Colonic mucosa (tissue), 4 donors: Measurements from ENCODE around the gene CPNE9. TPM values are rescaled to one million over a fixed set of nuclear protein-coding genes. Genes with fewer than 3 reads are reported as not detected.
A peak's percentile ranks its signal among the peaks of the same experiment; 100 is the strongest.

Source experiments
- DNase-seq: peaks from one replicate; pipeline ENCODE4 v3.0.0-alpha.2; 2020
- H3K27ac ChIP-seq: fragments of 200-600 bp; one replicate; pipeline ENCODE4 v1.8.0; 2021
- H3K27me3 ChIP-seq: fragments of 200-600 bp; one replicate; pipeline ENCODE4 v1.8.0; 2021
- H3K36me3 ChIP-seq: fragments of 200-600 bp; one replicate; pipeline ENCODE4 v1.8.0; 2021
- H3K4me1 ChIP-seq: fragments of 200-600 bp; one replicate; pipeline ENCODE4 v1.8.0; 2021; ENCODE audit warnings: mild to moderate bottlenecking
- H3K4me3 ChIP-seq: fragments of 200-600 bp; one replicate; pipeline ENCODE4 v1.8.0; 2021
- H3K9ac ChIP-seq, 2 donors: one replicate each; pipeline ENCODE4 v1.7.0; 2013; ENCODE audit warnings: control low read depth in 2 of 2, low read depth in 2 of 2, low read length in 2 of 2
- H3K9me3 ChIP-seq: fragments of 200-600 bp; one replicate; pipeline ENCODE4 v1.8.0; 2021
- CTCF ChIP-seq: fragments of 200-600 bp; IDR thresholded peaks from one replicate; pipeline ENCODE4 v1.8.0; 2022; ENCODE audit warnings: antibody characterized with exemption, mild to moderate bottlenecking
- intact Hi-C: fragments of 100-400 bp; cut with DNase I; formaldehyde crosslinking; loops from one replicate; pipeline ENCODE4 v1.14.1; 2022
- total RNA-seq, 2 donors: library from RNA; stranded (reverse); fragmentation: NEBNext Ultra II Directional in 1 of 2; extraction: Animal tissue kit (Norgen Biotek cat#: 25700) in 1 of 2; gene quantifications; one replicate each; pipeline ENCODE4 v1.2.1, GENCODE V29; 2021
- donor health status: healthy.
- donor health status: DM: no; HTN: no; CAD: no.
- donor health status: DM: no; HTN: no; CAD: no.

CPNE9 gene
- total RNA-seq, 2 donors from 2014 or later: not detected

- intact Hi-C loops: no loop called here
- Histone ChIP-seq H3K27ac (peak overlapping the region; percentile 24), H3K4me3 (no peak overlapping the region), H3K27me3 (no peaks in the 10 kb centered on the region), H3K9ac (no peak overlapping the region), H3K9me3 (no peaks in the 10 kb centered on the region), H3K4me1 (no peaks in the 10 kb centered on the region), H3K36me3 (no peaks in the 10 kb centered on the region)
- DNase-seq: no peak
- no peak for TF ChIP-seq CTCF
Measured at GRCh38 chr3:9778143-9779074, 74.8 kb downstream of the CPNE9 start.

GRCh38 chr3:9779075-9779593 is 75.5 kb downstream of the CPNE9 start:
- Histone ChIP-seq H3K4me3 (no peak overlapping the region), H3K27me3 (no peaks in the 10 kb centered on the region), H3K9me3 (no peaks in the 10 kb centered on the region), H3K27ac (peak overlapping the region; percentile 24), H3K36me3 (no peaks in the 10 kb centered on the region), H3K4me1 (no peaks in the 10 kb centered on the region), H3K9ac (no peak overlapping the region)
- no peak for DNase-seq
- no peak for TF ChIP-seq CTCF
- intact Hi-C loops: no loop called here

Other genes starting within 250 kb of the CPNE9 start
- 1 to 10 TPM in 1 of 2 donors, under 1 TPM in 1; 0.05 to 1.2 TPM for gene LHFPL4, start 150.0 kb upstream of the CPNE9 start, total RNA-seq
- 10 to 100 TPM; 35.9 to 36.3 TPM for gene MTMR14, start 54.3 kb upstream of the CPNE9 start, total RNA-seq
- 10 to 100 TPM; 13.6 to 18.7 TPM for gene BRPF1, start 27.9 kb downstream of the CPNE9 start, total RNA-seq
- gene OGG1, start 46.1 kb downstream of the CPNE9 start, total RNA-seq: 10 to 100 TPM; 19.1 to 24.9 TPM
- gene CAMK1, start 66.1 kb downstream of the CPNE9 start, total RNA-seq: 10 to 100 TPM in 1 of 2 donors, 1 to 10 TPM in 1; 7.8 to 16.5 TPM
- gene TADA3, start 88.6 kb downstream of the CPNE9 start, total RNA-seq: 10 to 100 TPM; 60.1 to 66.4 TPM
- gene ARPC4, start 89.2 kb downstream of the CPNE9 start, total RNA-seq: 100 to 1,000 TPM; 221 to 228 TPM
- 10 to 100 TPM; 25.0 to 28.7 TPM for gene TTLL3, start 106.4 kb downstream of the CPNE9 start, total RNA-seq
- gene RPUSD3, start 140.2 kb downstream of the CPNE9 start, total RNA-seq: 10 to 100 TPM; 24.8 to 42.9 TPM
- gene CIDEC, start 176.4 kb downstream of the CPNE9 start, total RNA-seq: 1 to 10 TPM; 4.5 to 8.9 TPM
- 10 to 100 TPM; 43.7 to 51.2 TPM for gene JAGN1, start 186.8 kb downstream of the CPNE9 start, total RNA-seq
- 10 to 100 TPM; 66.4 to 71.4 TPM for gene IL17RE, start 199.0 kb downstream of the CPNE9 start, total RNA-seq
- gene IL17RC, start 213.3 kb downstream of the CPNE9 start, total RNA-seq: 10 to 100 TPM; 21.2 to 26.8 TPM
- gene CRELD1, start 230.0 kb downstream of the CPNE9 start, total RNA-seq: 10 to 100 TPM; 23.3 to 40.4 TPM
- 1 to 10 TPM in 1 of 2 donors, under 1 TPM in 1; 0.96 to 1.1 TPM for gene PRRT3, start 248.6 kb downstream of the CPNE9 start, total RNA-seq